ENCODE data around the gene LMLN.
"Not testable (repeated sequence)": the region's sequence is repeated elsewhere in the genome, so short reads cannot be mapped to it uniquely, and the experiment has no call there.

LMLN gene

DNA sequence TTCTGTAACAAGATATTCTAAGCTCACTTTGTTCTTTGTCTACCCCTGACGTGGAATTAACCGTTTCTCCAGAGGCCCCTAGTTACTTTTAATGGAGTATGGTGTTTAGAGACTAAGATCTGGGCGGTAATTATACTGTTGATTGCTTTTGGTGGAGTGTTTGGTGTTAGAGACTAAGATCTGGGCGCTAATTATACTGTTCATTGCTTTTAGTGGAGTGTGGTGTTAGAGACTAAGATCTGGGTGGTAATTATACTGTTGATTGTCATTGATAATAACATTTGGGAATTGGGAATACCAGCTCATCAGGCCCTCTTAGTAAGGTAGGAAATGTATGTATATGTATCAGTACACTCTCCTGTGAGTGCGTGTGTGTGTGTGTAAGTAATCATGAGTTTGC is 66.6 kb downstream of the LMLN start:
- no peak for DNase-seq

DNA sequence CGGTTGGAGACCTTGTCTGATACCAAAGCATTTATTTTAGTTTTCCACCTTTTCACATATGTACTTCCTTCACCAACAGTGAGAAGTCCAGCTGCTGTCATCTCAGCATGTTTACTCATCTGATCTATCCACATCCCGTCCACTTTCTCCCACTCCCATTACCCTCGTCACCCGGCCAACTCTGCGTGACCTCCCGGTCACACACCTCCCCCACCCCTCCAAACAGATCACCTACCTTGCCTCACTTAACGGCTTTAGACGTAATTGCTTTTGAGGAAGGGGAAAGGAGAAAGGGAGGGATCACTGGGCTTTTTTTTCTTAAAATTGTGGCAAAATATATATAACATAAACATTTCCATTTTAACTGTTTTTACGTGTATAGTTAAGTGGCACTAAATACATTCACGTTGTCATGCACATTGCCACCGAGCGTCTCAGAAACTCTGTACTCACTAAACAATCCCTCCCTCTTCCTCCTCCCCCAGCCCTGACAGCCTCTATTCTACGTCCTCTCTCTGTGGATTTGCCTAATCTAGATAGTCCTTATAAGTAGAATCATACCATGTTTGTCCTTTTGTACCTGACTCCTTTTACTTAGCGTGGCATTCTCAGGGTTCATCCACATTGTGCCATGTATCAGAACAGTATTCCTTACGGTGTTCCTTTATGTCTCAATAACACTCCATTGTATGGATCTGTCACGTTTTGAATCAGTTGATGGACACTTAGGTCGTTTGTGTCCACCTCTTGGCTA is 67.2 kb downstream of the LMLN start:
- DNase-seq = no peak

DNA sequence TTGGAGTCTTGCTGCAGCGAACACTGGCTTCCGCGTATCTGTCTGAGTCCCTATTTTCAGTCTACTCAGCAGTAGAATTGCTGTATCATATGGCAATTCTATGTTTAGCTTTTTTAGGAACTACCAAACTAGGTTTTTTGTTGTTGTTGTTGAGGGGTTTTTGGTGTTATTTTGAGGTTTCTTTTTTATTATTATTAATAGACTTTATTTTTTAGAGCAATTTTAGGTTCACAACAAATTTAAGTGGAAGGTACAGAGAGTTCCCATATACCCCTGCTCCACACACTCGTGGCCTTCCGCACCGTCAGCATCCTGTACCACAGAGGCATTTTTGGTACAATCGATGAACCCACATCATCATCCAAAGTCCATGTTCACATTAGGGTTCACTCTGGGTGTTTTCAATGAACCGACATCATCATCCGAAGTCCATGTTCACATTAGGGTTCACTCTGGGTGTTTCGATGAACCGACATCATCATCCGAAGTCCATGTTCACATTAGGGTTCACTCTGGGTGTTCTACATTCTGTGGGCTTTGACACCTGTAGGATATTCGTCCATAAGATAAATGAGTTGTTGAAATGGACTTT is 67.9 kb downstream of the LMLN start:
- DNase-seq = no peak

DNA sequence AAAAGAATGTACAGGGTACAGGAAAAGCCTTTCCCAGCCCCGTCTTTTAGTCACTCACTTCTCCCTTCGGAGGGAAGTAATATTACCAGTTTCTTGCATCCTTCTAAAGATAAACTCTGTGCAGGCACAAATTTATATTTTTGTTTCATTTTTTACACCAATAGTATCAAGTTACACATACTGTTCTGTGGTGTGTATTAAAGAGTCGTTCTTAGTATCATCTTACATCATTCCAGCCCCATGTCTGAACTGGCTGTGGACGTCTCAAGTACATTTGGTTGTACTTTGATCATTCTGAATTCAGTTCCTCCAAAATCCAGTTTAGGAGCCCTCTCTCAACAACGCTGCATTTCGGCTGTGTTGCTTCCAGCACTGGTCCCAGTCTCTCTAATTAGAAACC is 68.7 kb downstream of the LMLN start:
- DNase-seq = no peak

DNA sequence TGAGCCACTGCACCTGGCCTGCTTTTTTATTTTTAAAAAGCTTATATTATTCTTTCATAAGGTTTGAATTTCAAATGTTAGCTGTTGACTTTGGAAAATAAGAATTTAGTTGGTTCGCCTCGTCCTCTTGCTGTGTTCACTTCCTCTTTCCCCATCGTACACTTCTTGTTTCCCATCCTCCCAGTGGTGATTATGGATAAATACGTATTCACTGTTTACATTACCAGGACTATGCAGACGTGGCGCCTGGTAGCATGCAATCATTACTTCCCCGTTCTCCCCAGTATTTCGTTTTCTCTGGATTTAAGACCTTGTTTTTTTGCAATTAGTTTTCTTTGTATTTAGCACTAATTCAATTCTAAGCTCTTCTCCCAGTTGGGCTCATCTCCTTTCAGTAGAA is 70.1 kb downstream of the LMLN start:
- DNase-seq = peak in 1 of 51 donors; percentile 9

DNA sequence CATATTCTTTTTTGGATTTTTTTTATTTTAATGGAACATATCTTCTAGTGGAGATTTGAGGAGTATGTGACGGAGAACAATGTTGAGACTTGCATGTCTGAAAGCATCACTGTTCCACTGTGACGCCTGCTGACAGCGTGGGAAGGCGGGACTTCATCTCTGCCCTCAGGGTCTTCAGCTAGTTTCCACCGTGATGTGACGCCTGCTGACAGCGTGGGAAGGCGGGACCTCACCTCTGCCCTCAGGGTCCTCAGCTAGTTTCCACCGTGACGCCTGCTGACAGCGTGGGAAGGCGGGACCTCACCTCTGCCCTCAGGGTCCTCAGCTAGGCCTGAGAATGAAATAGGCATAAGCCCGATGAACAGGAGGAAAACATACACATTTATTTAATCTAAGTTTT is 70.7 kb downstream of the LMLN start:
- DNase-seq = no peak

DNA sequence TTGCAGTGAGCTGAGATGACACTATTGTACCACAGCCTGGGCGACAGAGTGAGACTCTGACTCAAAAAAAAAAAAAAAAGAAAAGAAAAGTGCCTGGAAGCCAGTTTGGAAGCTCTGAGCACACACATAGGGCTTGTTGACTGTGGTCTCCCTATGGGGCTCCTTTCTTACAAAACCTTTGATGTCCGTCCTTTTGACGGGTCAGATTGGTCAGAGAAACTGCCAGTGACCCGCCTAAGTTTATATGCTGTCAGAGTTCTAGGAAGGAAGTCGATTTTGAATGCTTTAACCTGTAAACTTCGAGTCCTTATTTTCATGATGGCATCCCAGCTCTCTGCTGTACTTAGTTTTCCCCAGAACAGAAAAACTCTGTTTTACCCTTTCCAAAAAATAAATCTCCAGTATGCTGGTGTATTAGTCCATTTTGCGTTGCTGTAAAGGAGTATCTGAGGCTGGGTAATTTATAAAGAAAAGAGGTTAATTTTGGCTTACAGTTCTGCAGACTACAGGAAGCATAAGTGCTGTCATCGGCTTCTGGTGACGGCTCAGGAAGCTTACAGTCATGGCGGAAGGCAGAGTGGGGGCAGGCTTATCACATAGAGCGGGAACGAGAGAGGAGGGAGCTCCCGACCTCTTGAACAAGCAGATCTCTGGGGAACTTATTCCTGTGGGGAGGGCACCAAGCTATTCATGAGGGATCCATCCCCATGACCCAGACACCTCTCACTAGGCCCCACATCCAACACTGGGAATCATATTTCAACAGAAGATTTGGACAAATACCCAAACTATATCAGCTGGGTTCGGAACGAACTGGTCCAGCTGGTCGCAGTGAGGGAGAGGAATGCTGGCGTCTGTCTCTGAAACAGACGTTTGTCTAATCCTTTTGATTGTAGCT is 72.3 kb downstream of the LMLN start:
- peak in 1 of 51 donors; percentile 11 for DNase-seq

DNA sequence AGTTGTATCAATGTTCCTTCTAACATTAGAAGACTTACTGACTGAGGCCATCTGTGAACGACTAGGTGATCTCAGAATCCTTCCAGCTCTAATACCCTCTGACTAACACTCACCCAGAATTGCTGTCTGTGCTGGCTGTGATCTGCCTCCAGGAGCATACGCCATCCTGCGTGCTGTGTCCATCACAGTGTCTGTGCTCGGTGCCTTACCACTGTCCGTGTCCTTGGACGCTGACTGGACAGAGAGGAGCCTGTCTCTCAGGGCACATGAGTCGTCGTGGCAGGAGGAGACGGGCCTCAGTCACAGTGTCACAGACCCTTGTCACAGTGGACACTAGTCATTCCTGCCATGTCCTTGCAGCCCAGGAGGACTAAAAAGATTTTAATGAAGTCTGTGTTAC is 83.1 kb downstream of the LMLN start:
- DNase-seq = peak in 15 of 51 donors; percentile 4 to 49 (median 18)

DNA sequence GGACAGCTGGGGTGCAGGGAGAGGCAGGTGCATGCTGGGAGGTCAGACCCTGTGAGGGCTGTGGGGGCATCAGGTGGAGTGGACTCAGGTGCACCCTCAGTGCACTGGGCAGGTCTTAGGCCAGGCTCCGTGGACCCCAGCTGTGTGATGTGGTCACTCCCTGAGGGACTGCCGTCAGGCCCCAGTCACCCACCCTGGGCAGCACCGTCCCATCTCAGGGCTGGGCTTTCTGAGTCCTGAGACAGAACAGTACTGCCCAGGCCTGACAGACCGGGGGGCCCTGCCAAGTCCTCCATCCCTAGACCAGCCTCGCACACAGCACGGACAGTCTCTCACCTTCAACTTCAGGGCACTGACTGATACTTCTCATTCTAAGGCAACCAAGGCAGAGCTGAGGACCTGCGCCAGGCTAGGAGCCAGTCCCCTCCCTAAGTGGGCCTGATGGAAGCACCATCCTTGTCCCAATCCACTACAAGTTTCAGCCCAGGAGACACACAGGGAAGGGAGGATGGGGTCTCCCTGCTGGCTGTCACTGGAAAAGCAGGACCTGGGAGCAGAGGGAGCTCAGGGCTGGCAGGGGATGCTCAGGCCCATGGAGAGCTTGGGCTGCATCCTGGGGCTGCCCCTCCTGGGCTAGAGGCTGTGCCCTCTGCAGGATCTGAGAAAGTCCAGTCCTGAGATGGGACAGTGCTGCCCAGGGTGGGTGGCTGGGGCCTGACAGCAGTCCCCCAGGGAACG is 86.3 kb downstream of the LMLN start:
- no peak for DNase-seq

DNA sequence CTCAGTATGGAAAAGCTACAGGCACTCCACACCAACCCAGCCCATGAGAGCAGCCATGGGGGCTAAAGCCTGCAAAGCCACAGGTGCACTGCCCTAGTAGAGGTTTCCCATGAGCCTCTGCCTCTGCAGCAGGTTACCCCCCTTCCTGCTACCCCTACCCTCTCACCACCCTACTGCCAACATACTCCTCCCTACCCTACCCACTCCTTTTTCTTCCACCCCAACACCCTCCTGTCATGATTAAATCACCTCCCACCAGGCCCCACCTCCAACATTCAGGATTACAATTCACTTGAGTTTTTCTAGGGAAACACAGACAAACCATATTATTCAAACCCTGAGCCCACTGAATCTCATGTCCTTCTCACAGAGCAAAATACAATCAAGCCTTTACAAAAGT is 88.4 kb downstream of the LMLN start:
- no peak for DNase-seq

DNA sequence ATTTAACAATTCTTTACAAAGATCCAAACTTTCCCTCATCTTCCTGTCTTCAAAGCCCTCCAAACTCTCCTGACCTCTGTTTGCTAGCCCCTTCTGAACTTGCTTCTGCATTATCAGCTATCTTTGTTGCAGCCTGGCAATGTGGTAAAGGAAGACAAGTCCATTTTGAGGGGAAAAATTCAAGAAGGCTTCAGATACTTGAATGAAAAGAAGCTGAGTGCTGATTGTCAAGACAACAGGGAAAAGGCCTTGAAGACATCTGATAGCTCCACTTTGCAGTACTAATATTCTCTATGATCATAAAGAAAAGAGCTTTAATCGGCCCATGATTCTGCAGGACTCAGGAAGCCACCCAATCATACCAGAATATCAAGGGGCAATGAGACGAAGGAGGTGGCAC is 91.8 kb downstream of the LMLN start:
- DNase-seq = no peak

DNA sequence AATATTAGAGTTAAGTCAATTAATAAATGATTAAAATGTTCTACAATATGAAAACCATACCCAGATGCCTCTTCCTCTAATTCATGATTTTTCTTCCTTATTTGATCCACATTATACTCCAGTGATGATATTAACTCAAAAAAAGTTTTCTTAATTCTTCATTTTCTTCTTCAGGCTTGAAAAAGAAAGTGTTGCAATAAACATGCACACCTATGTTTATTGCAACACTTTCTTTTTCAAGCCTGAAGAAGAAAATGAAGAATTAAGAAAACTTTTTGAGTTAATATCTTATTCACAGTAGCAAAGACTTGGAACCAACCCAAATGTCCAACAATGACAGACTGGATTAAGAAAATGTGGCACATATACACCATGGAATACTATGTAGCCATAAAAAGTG is 93.4 kb downstream of the LMLN start:
- not testable (repeated sequence) for DNase-seq

DNA sequence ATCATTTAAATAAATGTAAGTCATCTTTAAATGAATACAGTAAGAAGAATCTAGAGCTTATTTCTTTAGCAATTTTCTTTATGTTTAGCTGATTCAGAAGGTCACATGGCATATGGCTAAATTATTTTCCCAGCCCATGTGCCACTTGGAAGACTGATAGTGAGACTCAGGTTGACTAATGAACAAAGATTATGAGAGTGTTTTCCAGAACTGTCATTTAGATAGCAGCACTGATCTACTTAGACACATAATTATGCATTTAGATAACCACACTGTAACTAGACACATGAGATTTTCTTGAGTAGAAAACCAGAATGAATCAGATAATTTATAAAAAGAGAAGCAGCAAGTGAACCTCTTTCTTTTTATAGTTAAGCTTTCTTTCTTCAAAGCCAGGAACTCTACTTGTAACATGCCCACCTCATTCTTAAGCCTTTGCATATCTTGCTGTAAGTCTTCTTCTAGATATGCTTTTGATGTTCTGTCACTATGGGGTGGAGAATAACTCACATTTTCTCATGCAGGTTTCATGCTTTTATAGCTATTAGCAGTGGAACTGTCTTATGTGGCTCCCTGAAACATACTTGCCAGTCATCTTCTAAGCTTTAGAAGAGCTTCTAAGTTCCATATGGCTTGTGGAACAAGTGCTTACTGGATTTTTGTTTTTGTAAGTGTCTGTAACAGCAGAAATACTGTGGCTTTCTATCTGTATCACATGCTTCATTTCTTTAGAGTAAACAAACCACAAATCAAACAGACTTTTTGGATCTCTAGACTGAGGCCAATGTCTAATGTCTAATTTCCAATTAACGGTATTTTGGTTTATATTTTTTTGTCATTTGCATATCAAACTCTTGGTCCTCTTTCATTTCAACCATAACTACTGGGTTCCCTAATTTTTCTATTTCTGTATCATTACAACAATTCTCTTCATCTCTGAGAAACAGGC is 101.4 kb downstream of the LMLN start:
- no peak for DNase-seq

DNA sequence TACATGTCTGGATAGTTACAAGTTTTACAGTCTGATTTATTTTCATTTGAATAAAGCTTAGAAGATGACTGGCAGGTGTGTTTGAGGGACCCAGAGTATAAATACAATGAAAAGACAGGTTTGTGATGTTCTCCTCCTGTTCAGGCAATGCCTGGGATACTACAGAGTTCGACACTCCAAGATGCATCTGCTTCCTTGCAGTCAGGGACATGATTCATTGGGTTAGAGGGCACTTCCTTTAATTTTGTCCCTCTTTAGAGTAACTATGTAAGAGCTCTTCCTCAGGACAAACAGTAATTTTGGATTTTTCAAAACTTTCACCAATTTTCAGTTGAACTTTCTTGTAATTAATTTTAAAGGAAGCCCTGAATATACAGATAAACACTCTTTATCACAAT is 102.0 kb downstream of the LMLN start:
- DNase-seq = no peak

DNA sequence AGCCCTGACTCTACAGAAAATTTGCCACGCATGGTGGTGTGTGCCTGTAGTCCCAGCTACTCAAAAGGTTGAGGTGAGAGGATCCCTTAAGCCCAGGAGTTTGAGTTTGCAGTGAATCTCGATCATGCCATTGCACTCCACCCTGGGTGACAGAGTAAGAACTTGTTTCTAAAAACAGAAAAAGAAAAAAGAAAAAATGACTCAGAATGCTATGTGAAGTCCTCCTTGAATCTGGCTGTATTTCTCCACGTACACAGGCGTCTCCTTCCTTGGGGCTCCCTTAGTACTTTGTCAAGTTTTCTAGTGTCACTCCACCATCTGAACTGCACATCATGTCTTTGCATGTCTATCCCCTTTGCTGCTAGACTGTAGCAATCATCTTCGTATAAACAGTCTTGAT is 104.4 kb downstream of the LMLN start:
- no peak for DNase-seq

DNA sequence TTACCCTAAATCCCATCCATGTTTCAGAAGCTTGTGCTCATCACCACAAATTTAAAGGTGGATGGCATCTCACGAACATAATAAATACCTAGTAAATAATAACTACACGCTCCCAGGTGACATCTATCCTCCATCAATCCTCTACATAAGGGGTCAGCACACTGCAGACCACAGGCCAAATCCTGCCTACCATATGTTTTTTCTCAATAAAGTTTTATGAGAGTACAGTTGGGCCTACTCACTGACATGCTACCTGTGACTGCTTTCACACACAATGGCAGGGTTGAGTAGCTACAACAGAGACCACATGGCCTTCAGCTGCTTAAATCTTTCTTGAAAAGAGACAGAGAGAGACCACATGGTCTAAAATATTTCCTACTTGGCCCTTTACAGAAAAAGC is 105.9 kb downstream of the LMLN start:
- DNase-seq = no peak

DNA sequence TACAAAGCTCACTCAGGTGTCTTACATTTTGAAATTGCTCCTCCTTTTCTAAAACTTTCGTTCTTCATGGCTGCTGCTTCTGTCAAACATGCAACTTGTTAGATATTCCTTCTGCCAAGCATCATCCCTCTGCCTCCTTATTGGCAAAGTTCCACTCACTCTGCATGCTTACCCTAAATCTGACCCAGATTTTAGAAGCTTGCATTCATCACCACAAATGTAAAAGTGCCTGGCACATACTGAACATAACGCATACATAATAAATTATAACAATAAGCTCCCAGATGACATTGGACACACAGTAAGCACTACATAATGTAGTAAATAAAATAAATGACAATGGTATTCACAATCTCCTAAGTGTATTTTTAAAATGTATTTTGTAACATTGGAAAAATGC is 107.4 kb downstream of the LMLN start:
- DNase-seq = no peak

DNA sequence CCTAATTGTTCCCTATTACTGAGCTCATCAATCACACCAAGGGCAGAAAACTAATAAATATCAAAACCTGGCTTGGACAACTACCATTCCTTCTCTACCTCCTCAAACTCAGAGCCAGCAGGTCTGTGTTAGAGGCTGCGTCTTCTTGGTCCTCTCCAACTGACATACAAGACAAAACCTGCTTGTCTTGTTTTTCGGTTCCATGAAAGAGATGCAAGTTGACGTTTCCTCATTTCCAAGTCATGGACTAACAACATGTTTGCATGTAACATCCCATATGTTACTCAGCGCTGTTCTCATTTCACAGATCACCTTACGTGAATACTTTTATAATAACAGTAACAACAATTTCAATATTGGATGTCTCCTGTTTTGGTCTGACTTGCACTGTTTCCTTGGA is 110.9 kb downstream of the LMLN start:
- no peak for DNase-seq

DNA sequence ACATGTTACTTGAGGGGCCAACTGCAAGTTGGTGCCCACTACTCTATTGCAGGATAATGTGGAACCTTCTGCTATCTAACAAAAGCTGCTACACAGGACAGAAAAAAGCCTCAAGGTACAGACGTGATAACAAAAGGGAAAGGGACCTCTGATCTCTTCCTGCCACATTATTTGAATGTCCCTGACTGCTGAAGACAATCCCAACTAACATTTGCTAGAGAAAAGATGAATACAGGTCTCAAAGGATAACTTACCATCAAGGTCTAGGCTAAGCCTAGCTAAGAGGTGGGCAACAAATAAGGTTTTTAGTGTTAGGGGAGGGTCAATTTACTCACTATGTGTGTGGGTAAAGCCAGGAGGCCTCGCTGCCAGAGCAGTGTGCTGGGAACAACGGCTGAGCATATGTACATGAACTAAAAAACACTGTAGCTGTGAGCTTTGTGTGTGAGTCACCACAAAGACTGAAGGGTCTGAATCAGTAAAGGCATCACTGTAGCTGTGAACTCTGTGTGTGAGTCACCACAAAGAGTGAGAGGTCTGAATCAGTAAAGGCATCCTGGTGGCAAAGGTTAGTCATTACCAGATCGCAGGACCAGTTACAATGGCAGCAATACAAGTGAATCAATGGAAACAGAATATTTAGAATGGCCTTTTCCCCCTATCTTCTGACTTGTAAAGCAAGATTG is 111.7 kb downstream of the LMLN start:
- peak in 2 of 51 donors; percentile 9 to 29 for DNase-seq

DNA sequence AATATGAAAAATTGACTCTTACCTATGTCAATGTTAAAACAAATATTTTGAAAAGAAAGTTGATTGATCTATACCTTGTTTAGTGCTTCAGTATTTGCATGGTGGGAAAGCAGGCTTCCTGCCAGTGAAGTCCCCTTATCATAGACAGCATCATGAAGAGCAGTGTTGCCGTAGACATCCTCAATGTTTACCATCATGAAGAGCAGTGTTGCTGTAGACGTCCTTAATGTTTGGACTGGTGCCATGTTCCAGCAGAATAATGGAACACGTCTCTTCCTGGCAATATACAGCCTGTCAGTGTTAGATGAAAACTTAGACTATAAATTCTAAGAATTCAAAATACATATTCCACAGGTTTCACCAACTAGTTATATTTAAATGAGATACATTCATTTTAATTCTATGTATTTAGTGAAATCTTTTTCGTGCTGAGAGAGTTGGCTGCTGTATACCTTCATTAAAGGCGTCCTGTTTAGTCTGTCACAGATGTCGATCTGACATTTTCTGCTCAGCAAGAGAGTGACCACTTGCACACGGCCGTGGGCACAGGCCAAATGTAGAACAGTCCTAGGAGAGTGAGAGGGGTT is 116.8 kb downstream of the LMLN start:
- no peak for DNase-seq

Data from hypothalamus (tissue), 51 donors.